HG03520 (cell line): ENCODE results near the gene ZNF140.

Source experiments
- ATAC-seq: cut with Tn5 transposase; IDR thresholded peaks from one replicate; pipeline ENCODE4 v1.9.1; 2021; ENCODE audit warnings: mild to moderate bottlenecking, moderate library complexity; ENCODE audit not compliant: unreplicated experiment

ZNF140 gene

GRCh38 chr12:133080368-133081158 lies at the start of gene ZNF140:
TSS of gene ZNF140 (plus strand) at chr12:133080923. CDS start at chr12:133081321, 398 bp downstream.
- peak; percentile 70 for ATAC-seq

- ATAC-seq: peak; percentile 88
These were observed 43.3 kb upstream of the ZNF140 start, which contains the start of gene ZNF84 for GRCh38 chr12:133037207-133038005. TSS of gene ZNF84 (plus strand) at chr12:133037509. CDS start at chr12:133041468, 3,959 bp downstream.

DNA sequence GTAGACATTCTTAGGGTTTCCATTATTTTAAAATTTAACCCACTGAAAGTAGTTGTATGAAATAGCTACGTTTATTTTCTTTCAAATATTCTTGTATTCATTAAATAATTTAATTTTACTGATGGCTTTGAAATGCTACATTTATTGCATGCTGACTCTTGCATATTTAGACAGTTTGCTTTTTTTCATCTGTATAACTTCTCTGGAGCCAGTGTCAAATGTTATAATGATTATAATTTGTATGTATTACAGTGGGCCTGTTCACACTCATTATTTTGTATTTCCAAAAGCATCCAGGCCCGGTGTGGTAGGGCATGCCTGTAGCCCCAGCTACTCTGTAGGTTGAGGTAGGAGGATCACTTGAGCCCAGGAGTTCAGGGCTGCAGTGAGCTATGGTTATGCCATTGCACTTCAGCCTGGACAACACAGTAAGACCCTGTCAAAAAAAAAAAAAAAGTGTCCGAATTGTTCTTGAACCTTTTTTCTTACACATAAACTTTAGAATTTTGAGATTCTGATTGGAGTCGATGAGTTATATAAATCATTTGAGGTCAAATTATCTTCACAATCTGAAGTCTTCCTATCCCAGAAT lies 42.5 kb upstream of the ZNF140 start:
- ATAC-seq: no peak

GRCh38 chr12:133046698-133047097 lies 34.0 kb upstream of the ZNF140 start:
- ATAC-seq: no peak

GRCh38 chr12:133057446-133057845 lies 23.3 kb upstream of the ZNF140 start:
- ATAC-seq: no peak

DNA sequence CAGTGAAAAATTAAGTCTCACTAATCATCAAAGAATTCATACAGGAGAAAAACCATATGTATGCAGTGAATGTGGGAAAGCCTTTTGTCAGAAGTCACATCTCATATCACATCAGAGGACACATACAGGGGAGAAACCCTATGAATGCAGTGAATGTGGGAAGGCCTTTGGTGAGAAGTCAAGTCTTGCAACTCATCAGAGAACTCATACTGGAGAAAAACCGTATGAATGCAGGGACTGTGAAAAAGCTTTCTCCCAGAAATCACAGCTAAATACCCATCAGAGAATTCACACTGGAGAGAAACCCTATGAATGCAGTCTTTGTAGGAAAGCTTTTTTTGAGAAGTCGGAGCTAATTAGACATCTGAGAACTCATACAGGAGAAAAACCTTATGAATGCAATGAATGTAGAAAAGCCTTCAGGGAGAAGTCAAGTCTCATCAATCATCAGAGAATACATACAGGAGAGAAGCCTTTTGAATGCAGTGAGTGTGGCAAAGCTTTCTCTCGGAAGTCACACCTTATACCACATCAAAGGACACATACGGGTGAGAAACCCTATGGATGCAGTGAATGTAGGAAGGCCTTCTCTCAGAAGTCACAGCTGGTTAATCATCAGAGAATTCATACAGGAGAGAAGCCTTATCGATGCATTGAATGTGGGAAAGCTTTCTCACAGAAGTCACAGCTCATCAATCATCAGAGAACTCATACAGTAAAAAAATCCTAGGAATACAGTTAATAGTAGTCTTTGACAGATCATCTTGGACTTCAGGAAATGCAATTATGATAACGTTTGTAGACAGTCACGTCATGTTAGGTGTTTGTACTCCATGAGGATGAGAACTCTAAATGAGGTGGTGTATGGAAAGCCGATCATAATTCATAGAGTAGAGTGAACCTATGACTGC lies 22.3 kb upstream of the ZNF140 start:
- no peak for ATAC-seq

DNA sequence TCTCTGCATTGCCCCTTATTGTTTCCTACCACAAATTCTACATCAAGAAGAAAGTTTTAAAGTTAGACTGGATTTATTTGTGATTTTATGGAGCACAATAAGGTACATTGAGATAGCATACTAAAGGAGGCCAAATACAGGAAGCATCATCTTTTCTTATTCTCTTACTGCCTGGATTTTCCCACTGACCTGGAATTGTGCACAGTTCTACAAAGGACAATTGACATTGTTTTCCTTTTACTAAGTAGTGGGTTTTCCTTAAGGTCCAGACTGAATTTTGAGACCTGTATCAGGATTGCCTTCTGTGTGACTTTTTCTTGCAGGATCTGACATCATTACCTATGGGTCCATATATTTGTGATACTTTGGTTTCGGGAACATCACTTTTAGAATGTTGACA lies 18.8 kb upstream of the ZNF140 start:
- no peak for ATAC-seq

- ATAC-seq: no peak
These were observed 17.2 kb upstream of the ZNF140 start for GRCh38 chr12:133063556-133063955.

DNA sequence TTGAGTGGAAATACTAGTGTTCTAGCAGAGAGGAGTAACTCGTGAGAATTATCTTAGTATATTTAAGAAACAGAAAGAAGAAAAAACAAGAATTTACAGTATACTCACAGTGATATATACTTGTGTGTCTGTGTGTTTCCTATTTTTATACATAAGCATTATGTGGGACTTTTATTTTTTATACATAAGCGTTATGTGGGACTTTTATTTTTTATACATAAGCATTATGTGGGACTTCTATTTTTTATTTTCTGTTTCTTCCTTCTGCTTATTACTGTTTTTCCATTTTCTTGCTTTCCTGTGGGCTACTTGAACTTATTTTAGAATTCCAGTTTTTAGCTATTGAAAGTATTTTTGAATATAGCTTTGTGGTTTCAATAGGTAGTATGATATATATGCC lies 6.9 kb upstream of the ZNF140 start:
- ATAC-seq: no peak

- ATAC-seq: peak; percentile 71
These were observed 726 bp upstream of the ZNF140 start for GRCh38 chr12:133080026-133080367.

- no peak for ATAC-seq
These were observed 547 bp downstream of the ZNF140 start for GRCh38 chr12:133081159-133081780.

DNA sequence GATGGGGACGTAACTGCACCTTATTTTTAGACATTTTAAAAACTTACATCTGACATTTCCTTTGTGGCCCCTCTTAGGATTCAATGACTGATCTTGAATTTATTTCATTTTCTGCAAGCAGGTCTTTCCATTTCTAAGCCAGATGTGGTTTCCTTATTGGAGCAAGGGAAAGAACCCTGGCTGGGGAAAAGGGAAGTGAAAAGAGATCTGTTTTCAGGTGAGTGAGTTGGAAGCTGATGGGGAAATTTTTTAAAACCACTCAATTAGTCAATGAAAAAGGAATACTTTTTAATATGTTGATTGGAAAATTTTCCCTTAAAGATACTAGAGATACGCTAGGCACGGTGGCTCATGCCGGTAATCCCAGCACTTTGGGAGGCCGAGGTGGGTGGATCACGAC lies 2.6 kb downstream of the ZNF140 start:
- no peak for ATAC-seq

DNA sequence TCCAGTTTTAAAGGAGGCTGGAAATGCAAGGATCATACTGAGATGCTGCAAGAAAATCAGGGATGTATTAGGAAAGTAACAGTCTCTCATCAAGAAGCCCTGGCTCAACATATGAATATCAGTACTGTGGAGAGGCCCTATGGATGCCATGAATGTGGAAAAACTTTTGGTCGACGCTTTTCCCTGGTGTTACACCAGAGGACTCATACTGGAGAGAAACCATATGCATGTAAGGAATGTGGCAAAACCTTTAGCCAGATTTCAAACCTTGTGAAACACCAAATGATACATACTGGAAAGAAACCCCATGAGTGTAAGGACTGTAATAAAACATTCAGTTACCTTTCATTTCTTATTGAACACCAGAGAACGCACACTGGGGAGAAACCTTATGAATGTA lies 24.9 kb downstream of the ZNF140 start:
- no peak for ATAC-seq

GRCh38 chr12:133106253-133106652 lies 25.5 kb downstream of the ZNF140 start:
- no peak for ATAC-seq

- no peak for ATAC-seq
These were observed 26.4 kb downstream of the ZNF140 start for GRCh38 chr12:133107121-133107520.

DNA sequence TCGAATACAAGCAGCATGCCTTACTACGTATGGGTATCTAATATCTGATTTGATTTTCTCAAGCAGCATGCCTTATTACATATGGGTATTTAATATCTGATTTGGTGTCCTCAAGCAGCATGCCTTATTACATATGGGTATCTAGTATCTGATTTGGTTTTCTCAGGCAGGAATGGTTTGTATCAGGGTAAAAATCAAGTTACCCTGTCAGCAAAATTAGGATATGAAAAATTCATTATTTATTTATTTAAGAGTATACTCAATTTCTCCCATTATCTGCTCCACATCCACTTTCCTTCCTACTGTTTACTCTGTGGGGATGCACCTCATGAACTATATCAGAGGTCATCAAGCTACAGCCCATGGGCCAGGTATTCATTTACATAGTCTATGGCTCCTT lies 27.4 kb downstream of the ZNF140 start:
- ATAC-seq: no peak

GRCh38 chr12:133120385-133121191 lies 39.9 kb downstream of the ZNF140 start:
- no peak for ATAC-seq

- no peak for ATAC-seq
These were observed 44.0 kb downstream of the ZNF140 start for GRCh38 chr12:133124674-133125073.

DNA sequence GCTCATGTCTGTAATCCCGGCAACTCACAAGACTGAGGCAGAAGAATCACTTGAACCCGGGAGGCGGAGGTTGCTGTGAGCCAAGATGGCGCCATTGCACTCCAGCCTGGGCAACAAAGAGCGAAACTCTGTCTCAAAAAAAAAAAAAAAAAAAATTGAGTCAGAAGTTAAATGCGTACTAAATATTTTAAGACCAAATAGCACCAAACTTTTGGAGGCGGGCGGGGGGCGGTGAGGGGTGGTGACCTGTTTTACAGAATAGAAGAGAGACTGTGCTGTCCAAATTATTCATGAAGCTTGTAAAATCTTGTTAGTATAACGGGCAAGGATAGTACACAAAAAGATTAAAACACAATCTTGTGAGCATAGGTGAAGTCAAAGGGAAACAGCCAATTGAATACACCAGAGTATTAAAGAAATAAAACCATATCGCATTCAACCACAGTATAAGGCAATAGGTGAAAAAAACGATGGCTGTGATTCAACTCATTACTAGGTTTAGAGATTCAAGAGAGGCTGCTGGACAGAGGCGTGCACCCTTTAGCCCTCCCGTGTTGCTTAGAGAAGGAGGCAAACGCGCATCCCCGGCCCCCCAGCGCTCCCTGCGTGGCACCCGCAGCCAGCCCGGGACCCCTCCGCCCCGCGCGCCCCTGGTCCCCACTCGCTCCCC lies 48.8 kb downstream of the ZNF140 start:
- ATAC-seq: no peak
